Activated B cell treated with CpG ODN at 0.5 μM for 24 hours (primary cell): ENCODE data around the gene ANKS1B. TPM values are rescaled to one million over a fixed set of nuclear protein-coding genes. Genes with fewer than 3 reads are reported as not detected.

Experiments
- ATAC-seq: fragments of 200-7000 bp; cut with Tn5 transposase; one replicate; pipeline ENCODE4 v1.10.0; 2021; ENCODE audit warnings: low read depth, mild to moderate bottlenecking, moderate library complexity
- CTCF ChIA-PET: fragments of 350-600 bp; sonication (Branson Sonifier 250); formaldehyde crosslinking; loops from one replicate; lab custom pipeline; 2021; ENCODE audit warnings: antibody characterized with exemption; lab: Charles Lee
- POLR2A ChIA-PET: fragments of 350-600 bp; sonication (Branson Sonifier 250); formaldehyde crosslinking; loops from one replicate; lab custom pipeline; 2021; ENCODE audit warnings: antibody characterized with exemption; lab: Charles Lee
- DNase-seq: peaks from one replicate; pipeline ENCODE4 v3.0.0; 2022
- H3K27ac Mint-ChIP-seq: one replicate; pipeline ENCODE4 v1.8.0; 2020; ENCODE audit warnings: mixed read lengths
- H3K27me3 Mint-ChIP-seq: one replicate; pipeline ENCODE4 v1.8.0; 2021; ENCODE audit warnings: mixed read lengths
- H3K36me3 Mint-ChIP-seq: one replicate; pipeline ENCODE4 v1.8.0; 2021; ENCODE audit warnings: low read depth, mixed read lengths
- H3K4me1 Mint-ChIP-seq: one replicate; pipeline ENCODE4 v1.8.0; 2021; ENCODE audit warnings: mixed read lengths
- H3K4me3 Mint-ChIP-seq: one replicate; pipeline ENCODE4 v1.8.0; 2020; ENCODE audit warnings: mild to moderate bottlenecking, mixed read lengths
- H3K9me3 Mint-ChIP-seq: one replicate; pipeline ENCODE4 v1.8.0; 2020; ENCODE audit warnings: mixed read lengths
- CTCF ChIP-seq: fragments of 200-600 bp; IDR thresholded peaks from one replicate; pipeline ENCODE4 v1.8.0; 2022; ENCODE audit warnings: antibody characterized with exemption, mild to moderate bottlenecking
- intact Hi-C: fragments of 100-400 bp; cut with micrococcal nuclease; formaldehyde crosslinking; loops from one replicate; pipeline ENCODE4 v1.15.1; 2024
- total RNA-seq: library from RNA; stranded (reverse); gene quantifications from 2 replicates; pipeline ENCODE4 v1.2.3, GENCODE V29; 2022

ANKS1B gene
- total RNA-seq, 1 donor from 2014 or later = not detected

- CTCF ChIA-PET = interaction anchor here (0.6 kb wide), 1 partner anchor 1527 kb away, joined by 3 read pairs; no protein-coding TSS in a partner anchor
- POLR2A ChIA-PET = no interaction called here
- Mint-ChIP-seq H3K36me3 (no peaks in the 10 kb centered on the region), H3K27me3 (peaks cover 2% of the 10 kb centered on the region), H3K4me3 (no peak overlapping the region), H3K27ac (no peak overlapping the region), H3K9me3 (no peaks in the 10 kb centered on the region), H3K4me1 (no peaks in the 10 kb centered on the region)
- no peak for ATAC-seq
- no peak for TF ChIP-seq CTCF
- DNase-seq = no peak
- intact Hi-C loops = no loop called here
Measured at GRCh38 chr12:99026332-99027054, 958.2 kb downstream of the ANKS1B start.

GRCh38 chr12:99024870-99025269 is 959.9 kb downstream of the ANKS1B start:
- intact Hi-C loops = no loop called here

GRCh38 chr12:99024191-99024590 is 960.5 kb downstream of the ANKS1B start:
- H3K4me3 Mint-ChIP-seq = no peak overlapping the region
- no peaks in the 10 kb centered on the region for H3K4me1 Mint-ChIP-seq
- H3K9me3 Mint-ChIP-seq = no peaks in the 10 kb centered on the region
- H3K27ac Mint-ChIP-seq = no peak overlapping the region
- H3K27me3 Mint-ChIP-seq = peaks cover 2% of the 10 kb centered on the region
- no peak for TF ChIP-seq CTCF
- POLR2A ChIA-PET = no interaction called here
- intact Hi-C loops = no loop called here
- ATAC-seq = no peak
- CTCF ChIA-PET = no interaction called here
- no peak for DNase-seq
- no peaks in the 10 kb centered on the region for H3K36me3 Mint-ChIP-seq

More at GRCh38 chr12:99024870-99025269, 959.9 kb downstream of the ANKS1B start:
- Mint-ChIP-seq H3K9me3 (no peaks in the 10 kb centered on the region), H3K27me3 (peaks cover 2% of the 10 kb centered on the region), H3K36me3 (no peaks in the 10 kb centered on the region), H3K27ac (no peak overlapping the region), H3K4me3 (no peak overlapping the region), H3K4me1 (no peaks in the 10 kb centered on the region)
- ATAC-seq (no peak), DNase-seq (no peak)
- POLR2A ChIA-PET = no interaction called here
- CTCF ChIA-PET = no interaction called here
- TF ChIP-seq CTCF = no peak

GRCh38 chr12:99020871-99021270 is 963.9 kb downstream of the ANKS1B start:
- no peak for ATAC-seq
- peaks cover 2% of the 10 kb centered on the region for H3K27me3 Mint-ChIP-seq
- no peaks in the 10 kb centered on the region for H3K36me3 Mint-ChIP-seq
- POLR2A ChIA-PET = no interaction called here
- peaks cover 3% of the 10 kb centered on the region for H3K9me3 Mint-ChIP-seq
- CTCF ChIA-PET = no interaction called here
- no peak overlapping the region for H3K4me3 Mint-ChIP-seq
- DNase-seq = no peak
- no peak overlapping the region for H3K27ac Mint-ChIP-seq
- intact Hi-C loops = no loop called here
- H3K4me1 Mint-ChIP-seq = no peaks in the 10 kb centered on the region
- no peak for TF ChIP-seq CTCF

GRCh38 chr12:99019798-99020197 is 964.9 kb downstream of the ANKS1B start:
- Mint-ChIP-seq H3K4me1 (no peaks in the 10 kb centered on the region), H3K9me3 (peaks cover 7% of the 10 kb centered on the region), H3K27ac (no peak overlapping the region), H3K4me3 (no peak overlapping the region), H3K36me3 (no peaks in the 10 kb centered on the region), H3K27me3 (peaks cover 2% of the 10 kb centered on the region)
- no peak for ATAC-seq
- no peak for TF ChIP-seq CTCF
- CTCF ChIA-PET = no interaction called here
- intact Hi-C loops = no loop called here
- DNase-seq = no peak
- POLR2A ChIA-PET = no interaction called here
